H4 (cell line): Measurements from ENCODE around the gene CACNA1H. TPM values are rescaled to one million over a fixed set of nuclear protein-coding genes. Genes with fewer than 3 reads are reported as not detected.
"Not testable (repeated sequence)": the region's sequence is repeated elsewhere in the genome, so short reads cannot be mapped to it uniquely, and the experiment has no call there.

ENCODE experiments used
- DNase-seq: peaks from one replicate; pipeline ENCODE4 v3.0.0-alpha.2; 2015; ENCODE audit warnings: low spot score
- total RNA-seq: library from RNA; depleted of rRNA; stranded (reverse); fragments of >200 nt; shearing (Covaris generic); gene quantifications from 2 replicates; pipeline ENCODE4 v1.2.3, GENCODE V29; 2014; rRNA removed

Gene CACNA1H
- total RNA-seq, 1 experiment from 2014 or later = 2.0 TPM

- DNase-seq = no peak
Observed at GRCh38 chr16:1265090-1265630, 112.3 kb downstream of the CACNA1H start.

- no peak for DNase-seq
Observed at GRCh38 chr16:1265826-1266225, 112.9 kb downstream of the CACNA1H start.

DNA sequence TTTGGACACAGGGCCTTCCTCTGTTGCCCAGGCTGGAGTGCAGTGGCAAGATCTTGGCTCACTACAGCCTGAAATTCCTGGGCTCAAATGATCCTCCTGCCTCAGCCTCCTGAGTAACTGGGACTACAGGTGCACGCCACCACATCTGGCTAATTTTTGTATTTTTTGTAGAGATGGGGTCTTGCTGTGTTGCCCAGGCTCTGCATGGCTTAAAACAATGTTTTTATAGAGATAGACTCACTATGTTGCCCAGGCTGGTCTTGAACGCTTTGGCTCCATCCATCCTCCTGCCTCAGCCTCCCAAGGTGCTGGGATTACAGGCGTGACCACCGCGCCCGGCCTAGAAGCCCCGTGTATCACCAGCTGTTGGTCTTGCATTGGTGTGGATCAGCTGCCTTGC is 116.5 kb downstream of the CACNA1H start:
- not testable (repeated sequence) for DNase-seq

DNA sequence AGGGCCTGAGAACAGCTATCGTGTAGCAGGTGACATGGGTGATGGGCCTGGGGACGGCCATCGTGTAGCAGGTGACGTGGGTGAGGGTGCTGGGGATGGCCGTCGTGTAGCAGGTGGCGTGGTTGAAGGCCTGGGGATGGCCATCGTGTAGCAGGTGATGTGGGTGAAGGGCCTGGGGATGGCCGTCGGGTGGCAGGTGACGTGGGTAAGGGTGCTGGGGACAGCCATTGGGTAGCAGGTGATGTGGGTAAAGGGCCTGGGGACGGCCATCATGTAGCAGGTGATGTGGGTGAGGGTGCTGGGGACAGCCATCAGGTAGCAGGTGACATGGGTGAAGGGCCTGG is 118.4 kb downstream of the CACNA1H start:
- no peak for DNase-seq

Other genes with a start within 250 kb of the CACNA1H start
- gene LMF1, start 182.1 kb upstream of the CACNA1H start, total RNA-seq = 31.1 and 39.9 TPM in 2 replicates
- gene SOX8, start 171.3 kb upstream of the CACNA1H start, total RNA-seq = 0.12 and 0.35 TPM in 2 replicates
- gene SSTR5, start 80.4 kb upstream of the CACNA1H start, total RNA-seq = not detected in 2 replicates
- not detected in 2 replicates for gene C1QTNF8, start 56.9 kb upstream of the CACNA1H start, total RNA-seq
- 0.88 and 1.1 TPM in 2 replicates for gene TPSG1, start 72.2 kb downstream of the CACNA1H start, total RNA-seq
- gene TPSB2, start 77.1 kb downstream of the CACNA1H start, total RNA-seq = 0.17 TPM in 1 of 2 replicates, not detected in the other
- not detected in 2 replicates for gene TPSAB1, start 87.6 kb downstream of the CACNA1H start, total RNA-seq
- not detected in 2 replicates for gene TPSD1, start 103.0 kb downstream of the CACNA1H start, total RNA-seq
- 77.4 and 121 TPM in 2 replicates for gene UBE2I, start 156.5 kb downstream of the CACNA1H start, total RNA-seq
- 0.06 and 1.3 TPM in 2 replicates for gene BAIAP3, start 180.5 kb downstream of the CACNA1H start, total RNA-seq
- 41.5 and 53.8 TPM in 2 replicates for gene TSR3, start 198.8 kb downstream of the CACNA1H start, total RNA-seq
- gene GNPTG, start 198.8 kb downstream of the CACNA1H start, total RNA-seq = 27.9 and 37.1 TPM in 2 replicates